Aorta (tissue), 5 donors: ENCODE data around the gene FBH1. TPM values are rescaled to one million over a fixed set of nuclear protein-coding genes. Genes with fewer than 3 reads are reported as not detected.

Source experiments
- ATAC-seq: fragments of 200-7000 bp; cut with Tn5 transposase; one replicate; pipeline ENCODE4 v1.9.1; 2022; ENCODE audit warnings: moderate library complexity; ENCODE audit not compliant: low FRiP score
- DNase-seq, 2 donors: peaks; one replicate each; pipeline ENCODE4 v3.0.0-alpha.2; 2020
- H3K27ac ChIP-seq, 2 donors: one replicate each; pipeline ENCODE4 v1.5.1; 2013; ENCODE audit warnings: low read length in 2 of 2, mild to moderate bottlenecking in 2 of 2, moderate library complexity in 2 of 2, control low read depth in 1 of 2, inconsistent platforms in 1 of 2, low read depth in 1 of 2
- H3K27me3 ChIP-seq, 2 donors: one replicate each; pipeline ENCODE4 v1.6.1; 2013; ENCODE audit warnings: control low read depth in 1 of 2, low read length in 1 of 2, mild to moderate bottlenecking in 1 of 2, moderate library complexity in 1 of 2; ENCODE audit not compliant: insufficient read depth in 2 of 2, control insufficient read depth in 1 of 2
- H3K36me3 ChIP-seq, 2 donors: one replicate each; pipeline ENCODE4 v1.6.1; 2013; ENCODE audit warnings: control low read depth in 1 of 2, low read length in 1 of 2, mild to moderate bottlenecking in 1 of 2; ENCODE audit not compliant: insufficient read depth in 2 of 2, control insufficient read depth in 1 of 2
- H3K4me1 ChIP-seq, 2 donors: one replicate each; pipeline ENCODE4 v1.6.1; 2013; ENCODE audit warnings: low read length in 2 of 2, control low read depth in 1 of 2, mild to moderate bottlenecking in 1 of 2, moderate library complexity in 1 of 2; ENCODE audit not compliant: insufficient read depth in 2 of 2, control insufficient read depth in 1 of 2
- H3K4me3 ChIP-seq, 2 donors: one replicate each; pipeline ENCODE4 v1.5.1; 2013; ENCODE audit warnings: low read length in 2 of 2, control low read depth in 1 of 2, mild to moderate bottlenecking in 1 of 2
- H3K9me3 ChIP-seq: one replicate; pipeline ENCODE4 v1.6.1; 2013; ENCODE audit warnings: mild to moderate bottlenecking, low read length; ENCODE audit not compliant: control insufficient read depth
- WGBS, 2 donors: extraction: QIAGEN DNeasy Blood & Tissue Kit; methylation state at CpG; one replicate each; pipeline ENCODE4 v1.1.7; 2013; 5-methylcytosine and 5-hydroxymethylcytosine counted together
- intact Hi-C, 2 donors: fragments of 100-400 bp; cut with DNase I; formaldehyde crosslinking; loops; one replicate each; pipeline versions ENCODE4 v1.14.2 to v1.15.0; 2022
- polyA plus RNA-seq, 2 donors: library from polyadenylated mRNA; stranded (reverse); fragments of 200-250 nt; gene quantifications; one replicate each; pipeline ENCODE4 v1.2.3, GENCODE V29; 2013
- total RNA-seq, 2 donors: library from RNA; stranded (reverse); fragmentation: NEBNext Ultra II Directional; extraction: Animal tissue kit (Norgen Biotek cat#: 25700); gene quantifications; one replicate each; pipeline ENCODE4 v1.2.1, GENCODE V29; 2021
- donor health status: healthy with polysubstance abuse.
- donor health status: Bipolar disorder and iron deficiency.
- donor health status: DM: no; HTN: no; CAD: no.
- donor health status: DM: no; HTN: no; CAD: no.
- donor health status: DM: yes; HTN: yes; CAD: no.

The FBH1 gene
- total and polyA plus RNA-seq, 4 donors: 36.9 to 110 (median 104) TPM

DNA sequence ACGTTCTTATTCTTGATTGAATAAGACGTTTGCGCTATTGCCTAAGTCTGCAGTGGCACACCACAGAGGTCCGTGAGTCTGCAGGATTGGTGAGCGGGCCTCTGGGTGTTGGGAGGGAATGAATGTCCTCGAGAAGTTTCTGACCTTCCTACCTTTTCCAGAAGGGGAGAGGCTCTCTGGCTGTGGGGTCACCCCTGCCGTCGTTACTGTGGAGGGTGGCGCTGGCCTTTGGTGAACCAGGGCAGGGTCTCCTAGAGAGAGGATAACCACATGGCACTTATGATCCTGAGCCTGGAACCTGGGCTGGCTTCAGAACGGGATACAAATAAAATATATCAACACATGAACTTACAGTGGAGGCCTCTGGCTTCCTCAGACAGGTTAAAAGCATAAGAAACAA is 73.5 kb downstream of the FBH1 start:
- WGBS, 2 donors: 84 to 87% methylated on average over 10 of the region's 10 CpGs
- Histone ChIP-seq H3K4me3 (no peak overlapping the region), H3K4me1 (no peaks in the 10 kb centered on the region), H3K27ac (no peak overlapping the region), H3K27me3 (no peaks in the 10 kb centered on the region), H3K36me3 (peaks cover 0 to 2% of the 10 kb centered on the region in 2 donors), H3K9me3 (no peaks in the 10 kb centered on the region)
- intact Hi-C loops: no loop called here
- no peak for ATAC-seq
- peak in 1 of 2 donors; percentile 40 for DNase-seq

DNA sequence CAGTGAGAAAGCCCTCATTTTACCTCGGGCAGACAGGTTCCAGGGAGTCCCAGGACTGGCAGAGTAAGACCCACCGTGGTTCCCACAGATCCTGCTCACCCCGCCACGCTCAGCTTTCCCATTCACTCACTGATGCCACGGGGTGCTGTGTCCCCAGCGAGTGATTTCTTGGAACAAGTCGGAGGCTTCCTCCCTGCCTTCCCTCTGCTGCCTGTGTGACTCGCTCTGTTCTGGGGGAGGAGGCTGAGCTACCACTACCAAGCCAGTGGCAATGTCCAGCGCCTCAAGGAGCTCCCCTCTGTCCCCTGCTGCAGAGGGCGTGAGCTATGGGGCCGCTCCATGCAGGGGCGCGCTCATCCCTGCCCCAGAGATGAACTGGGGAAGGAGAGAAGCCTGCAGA is 74.7 kb downstream of the FBH1 start:
- H3K4me3 ChIP-seq: no peak overlapping the region
- H3K36me3 ChIP-seq: peaks cover 0 to 2% of the 10 kb centered on the region in 2 donors
- ATAC-seq: no peak
- no peaks in the 10 kb centered on the region for H3K9me3 ChIP-seq
- DNase-seq: peak in 1 of 2 donors; percentile 39
- no peaks in the 10 kb centered on the region for H3K27me3 ChIP-seq
- 91 to 92% methylated on average over 13 of the region's 13 CpGs for WGBS, 2 donors
- H3K4me1 ChIP-seq: no peaks in the 10 kb centered on the region
- intact Hi-C loops: no loop called here
- H3K27ac ChIP-seq: no peak overlapping the region

DNA sequence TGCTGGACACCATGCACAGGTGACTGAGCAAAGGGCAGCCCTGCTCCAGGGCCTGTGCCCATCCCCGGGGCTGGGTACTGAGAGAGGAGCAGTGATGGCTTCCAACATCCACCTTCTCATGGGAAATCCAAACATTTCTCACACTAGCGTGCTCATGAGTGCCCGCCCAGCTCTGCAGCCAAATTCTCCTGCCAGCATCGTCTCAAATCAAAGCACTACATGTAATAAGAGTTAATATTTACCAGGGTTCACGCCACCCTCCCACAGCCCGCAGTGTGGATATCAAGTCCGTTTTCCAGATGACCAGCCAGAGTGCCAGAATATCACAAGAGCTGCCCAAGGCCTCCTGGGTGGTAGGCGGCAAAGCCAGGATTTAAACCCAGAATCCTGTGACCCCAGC is 75.2 kb downstream of the FBH1 start:
- H3K9me3 ChIP-seq: no peaks in the 10 kb centered on the region
- DNase-seq (peak in 1 of 2 donors; percentile 44), ATAC-seq (no peak)
- H3K36me3 ChIP-seq: peaks cover 0 to 2% of the 10 kb centered on the region in 2 donors
- intact Hi-C loops: no loop called here
- WGBS, 2 donors: 71 to 83% methylated on average over 8 of the region's 8 CpGs
- H3K4me3 ChIP-seq: no peak overlapping the region
- no peaks in the 10 kb centered on the region for H3K4me1 ChIP-seq
- no peak overlapping the region for H3K27ac ChIP-seq
- H3K27me3 ChIP-seq: no peaks in the 10 kb centered on the region

GRCh38 chr10:5968037-5968680 is 78.1 kb downstream of the FBH1 start:
- H3K27me3 ChIP-seq: no peaks in the 10 kb centered on the region
- ATAC-seq (no peak), DNase-seq (peak in 1 of 2 donors; percentile 58)
- no peak overlapping the region for H3K27ac ChIP-seq
- peaks cover 0 to 4% of the 10 kb centered on the region in 2 donors for H3K4me1 ChIP-seq
- intact Hi-C loops: no loop called here
- 96 to 97% methylated on average over 5 of the region's 5 CpGs for WGBS, 2 donors
- no peaks in the 10 kb centered on the region for H3K9me3 ChIP-seq
- no peak overlapping the region for H3K4me3 ChIP-seq
- peaks cover 0 to under 1% of the 10 kb centered on the region in 2 donors for H3K36me3 ChIP-seq

GRCh38 chr10:5968681-5969453 is 78.8 kb downstream of the FBH1 start:
- DNase-seq: peak in 1 of 2 donors; percentile 53

GRCh38 chr10:5970066-5970465 is 80.0 kb downstream of the FBH1 start:
- DNase-seq (no peak), ATAC-seq (no peak)
- intact Hi-C loops: loop anchor here in 1 of 2 donors (10.0 kb wide), 1 partner anchor 75 kb away; the partner anchor contains the start of gene FBH1
- no peaks in the 10 kb centered on the region for H3K9me3 ChIP-seq
- no peak overlapping the region for H3K4me3 ChIP-seq
- no peak overlapping the region for H3K27ac ChIP-seq
- no peaks in the 10 kb centered on the region for H3K27me3 ChIP-seq
- WGBS, 2 donors: 89 to 95% methylated on average over 2 of the region's 2 CpGs
- H3K4me1 ChIP-seq: peaks cover 0 to 4% of the 10 kb centered on the region in 2 donors
- H3K36me3 ChIP-seq: no peaks in the 10 kb centered on the region

More at GRCh38 chr10:5968681-5969453, 78.8 kb downstream of the FBH1 start:
- peaks cover 0 to 4% of the 10 kb centered on the region in 2 donors for H3K4me1 ChIP-seq
- no peak overlapping the region for H3K4me3 ChIP-seq
- WGBS, 2 donors: 94% methylated on average over 9 of the region's 9 CpGs
- no peak overlapping the region for H3K27ac ChIP-seq
- no peaks in the 10 kb centered on the region for H3K36me3 ChIP-seq
- intact Hi-C loops: no loop called here
- no peak for ATAC-seq
- no peaks in the 10 kb centered on the region for H3K9me3 ChIP-seq
- no peaks in the 10 kb centered on the region for H3K27me3 ChIP-seq

GRCh38 chr10:5970527-5970926 is 80.5 kb downstream of the FBH1 start:
- Histone ChIP-seq H3K36me3 (no peaks in the 10 kb centered on the region), H3K27ac (no peak overlapping the region), H3K4me3 (no peak overlapping the region), H3K9me3 (no peaks in the 10 kb centered on the region), H3K4me1 (peaks cover 0 to 4% of the 10 kb centered on the region in 2 donors), H3K27me3 (no peaks in the 10 kb centered on the region)
- 92 to 95% methylated on average over 3 of the region's 3 CpGs for WGBS, 2 donors
- intact Hi-C loops: loop anchor here in 1 of 2 donors (10.0 kb wide), 1 partner anchor 76 kb away; the partner anchor contains the start of gene FBH1
- ATAC-seq (no peak), DNase-seq (no peak)

GRCh38 chr10:5971315-5971832 is 81.3 kb downstream of the FBH1 start:
- Histone ChIP-seq H3K36me3 (no peaks in the 10 kb centered on the region), H3K4me1 (peaks cover 0 to 4% of the 10 kb centered on the region in 2 donors), H3K9me3 (no peaks in the 10 kb centered on the region), H3K27me3 (no peaks in the 10 kb centered on the region), H3K27ac (peak overlapping the region in 1 of 2 donors; percentile 51), H3K4me3 (no peak overlapping the region)
- intact Hi-C loops: loop anchor here in 1 of 2 donors (10.0 kb wide), 1 partner anchor 77 kb away; the partner anchor contains the start of gene FBH1
- 62 to 76% methylated on average over 8 of the region's 8 CpGs for WGBS, 2 donors
- ATAC-seq: peak; percentile 51
- DNase-seq: no peak
